Measurements from ENCODE around the gene EGF. TPM values are rescaled to one million over a fixed set of nuclear protein-coding genes. Genes with fewer than 3 reads are reported as not detected.

The EGF gene
- total RNA-seq, 1 donor from 2014 or later: 6.6 TPM

GRCh38 chr4:110014233-110014632, 101.5 kb downstream of the EGF start:
- H3K9me3 Mint-ChIP-seq: peaks cover 9% of the 10 kb centered on the region
- Histone ChIP-seq H3K9me3 (ENCODE audit: low read depth) (peaks cover 3% of the 10 kb centered on the region), H4K20me1 (ENCODE audit: low read depth) (no peaks in the 10 kb centered on the region), H3K4me3 (no peak overlapping the region), H3K4me1 (no peaks in the 10 kb centered on the region), H3K36me3 (no peaks in the 10 kb centered on the region), H3K27me3 (no peaks in the 10 kb centered on the region), H3F3A (ENCODE audit: low read depth) (no peaks in the 10 kb centered on the region), H3K4me2 (no peak overlapping the region), H3K79me2 (ENCODE audit: low read depth) (no peaks in the 10 kb centered on the region), H3K9ac (no peak overlapping the region), H2AFZ (replicated peaks) (no peak overlapping the region), H3K27ac (no peak overlapping the region)
- peaks cover 5% of the 10 kb centered on the region for H3K4me1 Mint-ChIP-seq
- no peak for DNase-seq (ENCODE audit: low spot score)
- no peak overlapping the region for H3K4me3 Mint-ChIP-seq
- H3K27me3 Mint-ChIP-seq (ENCODE audit: insufficient read depth, low read depth): no peaks in the 10 kb centered on the region
- H3K36me3 Mint-ChIP-seq: no peaks in the 10 kb centered on the region
- H3K27ac Mint-ChIP-seq: no peak overlapping the region
- TF ChIP-seq EZH2 (IDR thresholded peaks at IDR 0.05) (no peak), EZH2phosphoT487 (IDR thresholded peaks at IDR 0.05) (no peak)
- TF ChIP-seq, protein P1, sequence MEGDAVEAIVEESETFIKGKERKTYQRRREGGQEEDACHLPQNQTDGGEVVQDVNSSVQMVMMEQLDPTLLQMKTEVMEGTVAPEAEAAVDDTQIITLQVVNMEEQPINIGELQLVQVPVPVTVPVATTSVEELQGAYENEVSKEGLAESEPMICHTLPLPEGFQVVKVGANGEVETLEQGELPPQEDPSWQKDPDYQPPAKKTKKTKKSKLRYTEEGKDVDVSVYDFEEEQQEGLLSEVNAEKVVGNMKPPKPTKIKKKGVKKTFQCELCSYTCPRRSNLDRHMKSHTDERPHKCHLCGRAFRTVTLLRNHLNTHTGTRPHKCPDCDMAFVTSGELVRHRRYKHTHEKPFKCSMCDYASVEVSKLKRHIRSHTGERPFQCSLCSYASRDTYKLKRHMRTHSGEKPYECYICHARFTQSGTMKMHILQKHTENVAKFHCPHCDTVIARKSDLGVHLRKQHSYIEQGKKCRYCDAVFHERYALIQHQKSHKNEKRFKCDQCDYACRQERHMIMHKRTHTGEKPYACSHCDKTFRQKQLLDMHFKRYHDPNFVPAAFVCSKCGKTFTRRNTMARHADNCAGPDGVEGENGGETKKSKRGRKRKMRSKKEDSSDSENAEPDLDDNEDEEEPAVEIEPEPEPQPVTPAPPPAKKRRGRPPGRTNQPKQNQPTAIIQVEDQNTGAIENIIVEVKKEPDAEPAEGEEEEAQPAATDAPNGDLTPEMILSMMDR (IDR thresholded peaks at IDR 0.05): no peak

DNA sequence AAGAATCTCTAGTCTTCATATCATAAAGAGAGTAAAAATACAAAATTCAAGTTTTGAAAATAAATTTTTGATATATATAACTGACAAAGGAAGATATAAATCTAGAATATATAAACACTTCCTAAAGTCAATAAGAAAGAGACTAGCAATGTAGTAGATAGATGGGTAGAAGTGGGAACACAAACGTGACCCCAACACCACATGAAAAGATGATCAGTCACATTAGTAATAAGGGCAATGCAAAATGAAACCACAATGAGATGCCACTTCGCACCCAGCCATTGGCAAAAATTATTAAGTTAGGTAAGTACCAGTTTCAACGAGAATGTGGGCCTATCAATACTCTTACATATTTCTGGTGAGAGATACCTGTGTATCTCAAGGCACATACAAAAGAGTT, 106.5 kb downstream of the EGF start:
- no peak for TF ChIP-seq EZH2 (IDR thresholded peaks at IDR 0.05)
- TF ChIP-seq EZH2phosphoT487 (IDR thresholded peaks at IDR 0.05): no peak
- TF ChIP-seq, protein P1 (IDR thresholded peaks at IDR 0.05): no peak
- H3K4me3 Mint-ChIP-seq: no peak overlapping the region
- H4K20me1 ChIP-seq (ENCODE audit: low read depth): no peaks in the 10 kb centered on the region

GRCh38 chr4:110020139-110020538, 107.5 kb downstream of the EGF start:
- Mint-ChIP-seq H3K27ac (peak overlapping the region; percentile 13), H3K4me3 (no peak overlapping the region), H3K36me3 (no peaks in the 10 kb centered on the region), H3K4me1 (peaks cover 3% of the 10 kb centered on the region), H3K9me3 (peaks cover 7% of the 10 kb centered on the region), H3K27me3 (ENCODE audit: insufficient read depth, low read depth) (peaks cover 3% of the 10 kb centered on the region)
- Histone ChIP-seq H3K4me2 (no peak overlapping the region), H3K27ac (no peak overlapping the region), H4K20me1 (ENCODE audit: low read depth) (no peaks in the 10 kb centered on the region), H3K79me2 (ENCODE audit: low read depth) (no peaks in the 10 kb centered on the region), H3K9ac (no peak overlapping the region), H3K36me3 (no peaks in the 10 kb centered on the region), H3F3A (ENCODE audit: low read depth) (no peaks in the 10 kb centered on the region), H3K27me3 (no peaks in the 10 kb centered on the region), H3K9me3 (ENCODE audit: low read depth) (peaks cover 3% of the 10 kb centered on the region), H3K4me1 (no peaks in the 10 kb centered on the region), H3K4me3 (no peak overlapping the region), H2AFZ (replicated peaks) (peak overlapping the region; percentile 12)
- peak; percentile 22 for DNase-seq (ENCODE audit: low spot score)
- no peak for TF ChIP-seq EZH2 (IDR thresholded peaks at IDR 0.05)
- no peak for TF ChIP-seq EZH2phosphoT487 (IDR thresholded peaks at IDR 0.05)

More for the DNA sequence above, 106.5 kb downstream of the EGF start:
- no peak overlapping the region for H3K4me3 ChIP-seq
- no peaks in the 10 kb centered on the region for H3K4me1 ChIP-seq
- Mint-ChIP-seq H3K27me3 (ENCODE audit: insufficient read depth, low read depth) (peaks cover 2% of the 10 kb centered on the region), H3K27ac (no peak overlapping the region), H3K36me3 (no peaks in the 10 kb centered on the region), H3K4me1 (peaks cover 3% of the 10 kb centered on the region), H3K9me3 (peaks cover 9% of the 10 kb centered on the region)
- H2AFZ ChIP-seq (replicated peaks): no peak overlapping the region
- peaks cover 3% of the 10 kb centered on the region for H3K9me3 ChIP-seq (ENCODE audit: low read depth)
- H3K79me2 ChIP-seq (ENCODE audit: low read depth): no peaks in the 10 kb centered on the region
- no peaks in the 10 kb centered on the region for H3F3A ChIP-seq (ENCODE audit: low read depth)
- H3K9ac ChIP-seq: no peak overlapping the region
- no peak overlapping the region for H3K4me2 ChIP-seq
- no peak for DNase-seq (ENCODE audit: low spot score)
- H3K27ac ChIP-seq: no peak overlapping the region
- no peaks in the 10 kb centered on the region for H3K36me3 ChIP-seq
- H3K27me3 ChIP-seq: no peaks in the 10 kb centered on the region

GRCh38 chr4:110020646-110021443, 108.2 kb downstream of the EGF start:
- Histone ChIP-seq H3K9me3 (ENCODE audit: low read depth) (peaks cover 3% of the 10 kb centered on the region), H3K36me3 (no peaks in the 10 kb centered on the region), H4K20me1 (ENCODE audit: low read depth) (no peaks in the 10 kb centered on the region), H3K27ac (no peak overlapping the region), H3K4me1 (no peaks in the 10 kb centered on the region), H3K27me3 (no peaks in the 10 kb centered on the region), H3K9ac (no peak overlapping the region), H3K79me2 (ENCODE audit: low read depth) (no peaks in the 10 kb centered on the region), H3K4me2 (no peak overlapping the region), H3F3A (ENCODE audit: low read depth) (no peaks in the 10 kb centered on the region), H3K4me3 (no peak overlapping the region), H2AFZ (replicated peaks) (peak overlapping the region; percentile 12)
- Mint-ChIP-seq H3K36me3 (no peaks in the 10 kb centered on the region), H3K4me3 (no peak overlapping the region), H3K4me1 (peaks cover 3% of the 10 kb centered on the region), H3K9me3 (peaks cover 6% of the 10 kb centered on the region), H3K27ac (no peak overlapping the region), H3K27me3 (ENCODE audit: insufficient read depth, low read depth) (peaks cover 3% of the 10 kb centered on the region)
- no peak for DNase-seq (ENCODE audit: low spot score)
- TF ChIP-seq EZH2 (IDR thresholded peaks at IDR 0.05): no peak
- no peak for TF ChIP-seq EZH2phosphoT487 (IDR thresholded peaks at IDR 0.05)
- TF ChIP-seq, protein P1 (IDR thresholded peaks at IDR 0.05): no peak

All from neural progenitor cell (in vitro differentiated cells).